Measurements from ENCODE around the gene C16orf96.

- TF ChIP-seq CTCF (IDR thresholded peaks at IDR 0.05; ENCODE audit: low read length), result no peak
- TF ChIP-seq EZH2 (optimal IDR thresholded peaks at IDR 0.05; ENCODE audit: low read depth, low read length), result no peak
Measured at GRCh38 chr16:4602331-4602730, 46.2 kb downstream of the C16orf96 start.

Measured in MM.1S (cell line).